Panc1 (cell line): ENCODE measurements around the gene LINC00632. TPM values are rescaled to one million over a fixed set of nuclear protein-coding genes. Genes with fewer than 3 reads are reported as not detected.

Experiments
- ATAC-seq: fragments of 200-7000 bp; cut with Tn5 transposase; 2 replicates; pipeline ENCODE4 v1.9.1; 2020; ENCODE audit warnings: mild to moderate bottlenecking, moderate library complexity
- BruUV-seq: library from RNA; stranded (reverse); fragments of 400-500 nt; replicated peaks from 2 replicates; lab custom pipeline; 2021; lab: Mats Ljungman, UMichigan
- CTCF ChIA-PET: fragments of 300-600 bp; sonication (Branson Sonifier 250); formaldehyde crosslinking; loops from one replicate; lab custom pipeline; 2022; ENCODE audit warnings: antibody characterized with exemption; lab: Charles Lee
- POLR2A ChIA-PET: fragments of 300-600 bp; sonication (Branson Sonifier 250); formaldehyde crosslinking; loops from one replicate; lab custom pipeline; 2022; ENCODE audit warnings: antibody characterized with exemption; lab: Charles Lee
- DNase-seq: peaks from one replicate; pipeline ENCODE4 v3.0.0-alpha.2; 2010; ENCODE audit warnings: low read depth, low spot score
- H3K27ac ChIP-seq: 2 replicates; pipeline ENCODE4 v1.5.1; 2011; ENCODE audit warnings: mild to moderate bottlenecking, low read length, inconsistent platforms
- H3K27me3 ChIP-seq: fragments of 200-500 bp; sonication (Bioruptor generic); 2 replicates; pipeline ENCODE4 v1.6.0; 2014; ENCODE audit warnings: low read length, inconsistent platforms; ENCODE audit not compliant: control insufficient read depth, insufficient read depth
- H3K36me3 ChIP-seq: fragments of 200-500 bp; sonication (Bioruptor generic); 2 replicates; pipeline ENCODE4 v1.5.1; 2014; ENCODE audit warnings: inconsistent platforms, mild to moderate bottlenecking, low read length, moderate library complexity; ENCODE audit not compliant: control insufficient read depth, insufficient read depth
- H3K4me1 ChIP-seq: 2 replicates; pipeline ENCODE4 v1.5.1; 2011; ENCODE audit warnings: inconsistent platforms, mild to moderate bottlenecking, low read length, moderate library complexity; ENCODE audit not compliant: control insufficient read depth, insufficient read depth
- H3K4me3 ChIP-seq, 2 experiments: 2 replicates each; pipeline ENCODE4 v1.5.1; 2011 to 2012; ENCODE audit warnings: low read depth in 2 of 2, low read length in 2 of 2, mild to moderate bottlenecking in 2 of 2, inconsistent platforms in 1 of 2, moderate library complexity in 1 of 2
- H3K9me3 ChIP-seq: fragments of 200-500 bp; sonication (Bioruptor generic); 2 replicates; pipeline ENCODE4 v1.5.1; 2014; ENCODE audit warnings: low read depth, mild to moderate bottlenecking, inconsistent platforms, low read length, moderate library complexity; ENCODE audit not compliant: control insufficient read depth, insufficient read depth
- POLR2AphosphoS5 ChIP-seq: IDR thresholded peaks from 2 replicates; pipeline ENCODE4 v1.6.1; 2012; ENCODE audit warnings: mild to moderate bottlenecking, low read depth, low read length, moderate library complexity
- SIN3A ChIP-seq: IDR thresholded peaks from 2 replicates; pipeline ENCODE4 v1.6.1; 2012; ENCODE audit warnings: low read depth, mild to moderate bottlenecking, low read length, moderate library complexity, borderline replicate concordance; ENCODE audit not compliant: insufficient read depth
- TCF7L2 ChIP-seq: IDR thresholded peaks from 2 replicates; pipeline ENCODE4 v1.6.1; 2011; ENCODE audit warnings: mild to moderate bottlenecking, low read depth, low read length, inconsistent platforms
- in situ Hi-C: cut with HindIII; loops from 2 replicates; pipeline ENCODE4 v1.10.0; 2016; ENCODE audit warnings: low sequenced_read_pairs, low pct_unique_long_range_greater_than_20kb
- intact Hi-C: fragments of 100-400 bp; cut with micrococcal nuclease; formaldehyde crosslinking; loops from one replicate; pipeline ENCODE4 v1.10.0; 2022; ENCODE audit not compliant: unreplicated experiment
- total RNA-seq: library from RNA; stranded (reverse); gene quantifications from one replicate; pipeline ENCODE4 v1.2.1, GENCODE V29; 2021; ENCODE audit not compliant: unreplicated experiment
- TF ChIP-seq, protein P1 (sequence below), 2 experiments: IDR thresholded peaks; 2 replicates each; pipeline ENCODE4 v1.6.1; 2011 to 2012; ENCODE audit warnings: low read depth in 2 of 2, control low read depth in 1 of 2, low read length in 1 of 2, mild to moderate bottlenecking in 1 of 2, moderate library complexity in 1 of 2; ENCODE audit not compliant: insufficient read depth in 1 of 2
- TF ChIP-seq, protein P2 (sequence below): fragments of 450-650 bp; IDR thresholded peaks from 2 replicates; pipeline ENCODE4 v1.5.1; 2017; ENCODE audit warnings: mild to moderate bottlenecking

The LINC00632 gene
- total RNA-seq, 1 experiment from 2014 or later = 0.13 TPM

DNA sequence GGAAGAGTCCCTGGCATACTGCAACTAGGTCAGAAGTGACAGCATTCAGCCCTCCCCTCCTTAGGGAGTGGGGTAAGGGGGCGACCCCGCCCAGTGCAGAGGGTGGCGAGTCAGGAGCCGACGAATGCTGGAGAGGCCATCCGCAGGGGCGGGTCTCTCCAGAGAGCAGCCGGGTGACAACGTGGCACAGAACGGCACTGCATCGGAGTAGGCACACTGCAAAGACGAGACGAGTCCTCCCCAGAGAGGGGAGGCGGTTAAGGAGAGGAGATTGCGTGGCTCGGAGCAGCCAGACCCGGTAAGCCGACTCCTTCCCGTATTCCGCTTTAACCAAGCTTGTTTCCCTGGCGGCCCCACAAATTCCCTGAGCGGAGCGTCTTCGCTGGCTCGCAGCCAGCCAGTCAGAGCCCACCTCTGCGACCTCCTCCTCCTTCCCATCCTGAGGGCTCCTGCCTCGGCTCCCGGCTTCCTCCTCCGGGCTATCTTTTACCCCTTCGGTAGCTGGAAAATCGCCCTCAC lies 54.9 kb downstream of the LINC00632 start:
- Histone ChIP-seq H3K9me3 (no peaks in the 10 kb centered on the region), H3K27ac (no peak overlapping the region), H3K4me3 (no peak overlapping the region), H3K27me3 (no peaks in the 10 kb centered on the region), H3K4me1 (no peaks in the 10 kb centered on the region), H3K36me3 (no peaks in the 10 kb centered on the region)
- DNase-seq (no peak), ATAC-seq (no peak)
- TF ChIP-seq TCF7L2 = no peak
- TF ChIP-seq SIN3A = no peak
- TF ChIP-seq, protein P1, sequence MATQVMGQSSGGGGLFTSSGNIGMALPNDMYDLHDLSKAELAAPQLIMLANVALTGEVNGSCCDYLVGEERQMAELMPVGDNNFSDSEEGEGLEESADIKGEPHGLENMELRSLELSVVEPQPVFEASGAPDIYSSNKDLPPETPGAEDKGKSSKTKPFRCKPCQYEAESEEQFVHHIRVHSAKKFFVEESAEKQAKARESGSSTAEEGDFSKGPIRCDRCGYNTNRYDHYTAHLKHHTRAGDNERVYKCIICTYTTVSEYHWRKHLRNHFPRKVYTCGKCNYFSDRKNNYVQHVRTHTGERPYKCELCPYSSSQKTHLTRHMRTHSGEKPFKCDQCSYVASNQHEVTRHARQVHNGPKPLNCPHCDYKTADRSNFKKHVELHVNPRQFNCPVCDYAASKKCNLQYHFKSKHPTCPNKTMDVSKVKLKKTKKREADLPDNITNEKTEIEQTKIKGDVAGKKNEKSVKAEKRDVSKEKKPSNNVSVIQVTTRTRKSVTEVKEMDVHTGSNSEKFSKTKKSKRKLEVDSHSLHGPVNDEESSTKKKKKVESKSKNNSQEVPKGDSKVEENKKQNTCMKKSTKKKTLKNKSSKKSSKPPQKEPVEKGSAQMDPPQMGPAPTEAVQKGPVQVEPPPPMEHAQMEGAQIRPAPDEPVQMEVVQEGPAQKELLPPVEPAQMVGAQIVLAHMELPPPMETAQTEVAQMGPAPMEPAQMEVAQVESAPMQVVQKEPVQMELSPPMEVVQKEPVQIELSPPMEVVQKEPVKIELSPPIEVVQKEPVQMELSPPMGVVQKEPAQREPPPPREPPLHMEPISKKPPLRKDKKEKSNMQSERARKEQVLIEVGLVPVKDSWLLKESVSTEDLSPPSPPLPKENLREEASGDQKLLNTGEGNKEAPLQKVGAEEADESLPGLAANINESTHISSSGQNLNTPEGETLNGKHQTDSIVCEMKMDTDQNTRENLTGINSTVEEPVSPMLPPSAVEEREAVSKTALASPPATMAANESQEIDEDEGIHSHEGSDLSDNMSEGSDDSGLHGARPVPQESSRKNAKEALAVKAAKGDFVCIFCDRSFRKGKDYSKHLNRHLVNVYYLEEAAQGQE (IDR thresholded peaks at IDR 0.05; ENCODE audit: insufficient read depth in 1 of 2, low read depth in 2 of 2, low read length in 1 of 2) = no peak
- no peak for TF ChIP-seq POLR2AphosphoS5
- TF ChIP-seq, protein P2, sequence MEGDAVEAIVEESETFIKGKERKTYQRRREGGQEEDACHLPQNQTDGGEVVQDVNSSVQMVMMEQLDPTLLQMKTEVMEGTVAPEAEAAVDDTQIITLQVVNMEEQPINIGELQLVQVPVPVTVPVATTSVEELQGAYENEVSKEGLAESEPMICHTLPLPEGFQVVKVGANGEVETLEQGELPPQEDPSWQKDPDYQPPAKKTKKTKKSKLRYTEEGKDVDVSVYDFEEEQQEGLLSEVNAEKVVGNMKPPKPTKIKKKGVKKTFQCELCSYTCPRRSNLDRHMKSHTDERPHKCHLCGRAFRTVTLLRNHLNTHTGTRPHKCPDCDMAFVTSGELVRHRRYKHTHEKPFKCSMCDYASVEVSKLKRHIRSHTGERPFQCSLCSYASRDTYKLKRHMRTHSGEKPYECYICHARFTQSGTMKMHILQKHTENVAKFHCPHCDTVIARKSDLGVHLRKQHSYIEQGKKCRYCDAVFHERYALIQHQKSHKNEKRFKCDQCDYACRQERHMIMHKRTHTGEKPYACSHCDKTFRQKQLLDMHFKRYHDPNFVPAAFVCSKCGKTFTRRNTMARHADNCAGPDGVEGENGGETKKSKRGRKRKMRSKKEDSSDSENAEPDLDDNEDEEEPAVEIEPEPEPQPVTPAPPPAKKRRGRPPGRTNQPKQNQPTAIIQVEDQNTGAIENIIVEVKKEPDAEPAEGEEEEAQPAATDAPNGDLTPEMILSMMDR = no peak
- CTCF ChIA-PET = no interaction called here
- no TSS peak for BruUV-seq
- in situ Hi-C loops = no loop called here
- intact Hi-C loops = no loop called here
- POLR2A ChIA-PET = interaction anchor here (0.5 kb wide), 1 partner anchor 205 kb away, joined by 3 read pairs; no protein-coding TSS in a partner anchor

DNA sequence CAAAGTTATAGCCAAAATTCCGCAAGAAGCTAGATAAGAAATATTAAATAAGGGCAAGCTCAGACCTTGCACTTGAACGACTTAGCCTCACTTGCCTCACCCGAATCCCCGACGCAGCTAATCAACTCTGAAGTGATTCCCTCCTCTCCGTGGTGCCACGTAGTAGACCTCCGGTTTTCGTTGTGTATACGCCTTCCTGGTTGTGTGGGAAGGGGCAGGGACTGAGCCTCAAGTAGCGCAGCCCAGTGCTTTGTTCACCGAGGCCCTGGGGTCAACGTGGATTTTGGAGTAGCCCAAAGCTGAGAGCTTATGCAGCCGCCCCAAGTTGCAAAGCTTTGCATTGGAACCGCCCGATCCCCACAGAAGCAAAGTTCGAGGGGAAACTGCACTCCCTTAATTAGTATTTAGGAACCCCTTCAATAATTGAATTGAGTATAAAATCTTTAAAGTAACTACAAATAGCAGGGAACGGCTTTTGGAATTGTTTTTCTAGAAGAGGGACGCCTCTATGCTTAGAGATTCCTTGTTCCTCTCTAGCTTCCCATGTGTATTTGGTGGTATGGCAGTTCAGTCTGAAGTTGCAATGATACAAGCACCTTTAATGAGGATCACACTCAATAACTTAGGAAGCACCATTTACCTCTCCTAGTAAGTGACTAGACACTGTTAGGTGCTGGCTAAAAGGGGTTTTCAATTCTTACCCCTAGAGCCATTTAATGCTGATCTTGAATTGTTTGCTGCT lies 55.7 kb downstream of the LINC00632 start:
- no peak for ATAC-seq
- Histone ChIP-seq H3K27ac (no peak overlapping the region), H3K36me3 (no peaks in the 10 kb centered on the region), H3K4me3 (no peak overlapping the region), H3K27me3 (no peaks in the 10 kb centered on the region), H3K4me1 (no peaks in the 10 kb centered on the region), H3K9me3 (no peaks in the 10 kb centered on the region)
- intact Hi-C loops (no loop called here), in situ Hi-C loops (no loop called here)
- TF ChIP-seq TCF7L2 (no peak), POLR2AphosphoS5 (no peak), SIN3A (no peak)
- TF ChIP-seq, protein P2 = no peak
- TF ChIP-seq, protein P1 (IDR thresholded peaks at IDR 0.05; ENCODE audit: insufficient read depth in 1 of 2, low read depth in 2 of 2, low read length in 1 of 2) = no peak
- no peak for DNase-seq
- BruUV-seq = no TSS peak
- POLR2A ChIA-PET = no interaction called here
- CTCF ChIA-PET = no interaction called here
